Measurements from ENCODE around the gene ZNF532.

DNA sequence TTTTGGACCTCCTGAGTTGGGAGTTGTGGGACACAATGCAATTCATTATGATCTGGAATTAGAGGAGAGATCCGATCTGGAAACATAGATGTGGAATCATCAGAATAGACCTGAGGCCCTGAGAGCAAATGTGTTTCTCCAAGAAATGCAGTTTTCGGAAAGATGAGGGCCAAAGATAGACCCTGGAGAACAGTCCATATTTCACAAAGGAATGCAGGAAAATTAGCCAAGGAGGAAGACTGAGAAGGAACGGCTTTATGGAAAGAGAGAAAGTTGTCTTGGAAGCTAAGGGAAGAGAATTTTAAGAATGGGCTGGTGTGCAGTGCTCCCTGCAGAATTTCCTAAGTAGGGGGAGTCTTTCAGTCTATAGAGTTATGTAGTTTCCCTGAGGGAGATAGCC lies 11.1 kb upstream of the ZNF532 start:
- TF ChIP-seq, protein P1, sequence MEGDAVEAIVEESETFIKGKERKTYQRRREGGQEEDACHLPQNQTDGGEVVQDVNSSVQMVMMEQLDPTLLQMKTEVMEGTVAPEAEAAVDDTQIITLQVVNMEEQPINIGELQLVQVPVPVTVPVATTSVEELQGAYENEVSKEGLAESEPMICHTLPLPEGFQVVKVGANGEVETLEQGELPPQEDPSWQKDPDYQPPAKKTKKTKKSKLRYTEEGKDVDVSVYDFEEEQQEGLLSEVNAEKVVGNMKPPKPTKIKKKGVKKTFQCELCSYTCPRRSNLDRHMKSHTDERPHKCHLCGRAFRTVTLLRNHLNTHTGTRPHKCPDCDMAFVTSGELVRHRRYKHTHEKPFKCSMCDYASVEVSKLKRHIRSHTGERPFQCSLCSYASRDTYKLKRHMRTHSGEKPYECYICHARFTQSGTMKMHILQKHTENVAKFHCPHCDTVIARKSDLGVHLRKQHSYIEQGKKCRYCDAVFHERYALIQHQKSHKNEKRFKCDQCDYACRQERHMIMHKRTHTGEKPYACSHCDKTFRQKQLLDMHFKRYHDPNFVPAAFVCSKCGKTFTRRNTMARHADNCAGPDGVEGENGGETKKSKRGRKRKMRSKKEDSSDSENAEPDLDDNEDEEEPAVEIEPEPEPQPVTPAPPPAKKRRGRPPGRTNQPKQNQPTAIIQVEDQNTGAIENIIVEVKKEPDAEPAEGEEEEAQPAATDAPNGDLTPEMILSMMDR (IDR thresholded peaks at IDR 0.05) = no peak
- no peak for TF ChIP-seq POLR2A (IDR thresholded peaks at IDR 0.05)

All from Peyer's patch (tissue), 4 donors.